ENCODE data around the gene PTPA.

The PTPA gene

GRCh38 chr9:129176701-129177442 lies 65.7 kb downstream of the PTPA start:
- Histone ChIP-seq H3K36me3 (ENCODE audit: control insufficient read depth in 2 of 2, insufficient read depth in 1 of 2, low read length in 2 of 2) (no peaks in the 10 kb centered on the region), H3K27ac (ENCODE audit: extremely low read depth, low read depth, low read length) (no peak overlapping the region; the same call in 1 of the 2 replicates), H3K4me3 (ENCODE audit: low read depth, low read length) (peak overlapping the region; percentile 64), H3K4me1 (ENCODE audit: control insufficient read depth, insufficient read depth, low read length) (peaks cover 7% of the 10 kb centered on the region), H3K9me3 (ENCODE audit: control insufficient read depth, insufficient read depth, low read depth, low read length) (no peaks in the 10 kb centered on the region)
- POLR2A ChIA-PET: interaction anchor here (0.5 to 4.0 kb wide), 16 partner anchors 9 to 444 kb away, joined by 3 to 42 read pairs (median 7); partner anchors contain the start of gene C9orf50
- CTCF ChIA-PET: interaction anchor here (0.7 to 6.7 kb wide), 5 partner anchors 37 to 561 kb away, joined by 3 to 54 read pairs (median 7); no protein-coding TSS in a partner anchor
- TF ChIP-seq ZIC2 (tag by site-specific recombination; IDR thresholded peaks at IDR 0.05) (peak; percentile 63), ZNF670 (tag by site-specific recombination; IDR thresholded peaks at IDR 0.05; ENCODE audit: low read depth) (no peak), ZNF157 (tag by site-specific recombination; IDR thresholded peaks at IDR 0.05) (no peak), GLIS1 (tag by site-specific recombination; IDR thresholded peaks at IDR 0.05) (peak; percentile 56), ZBTB11 (tag by site-specific recombination; conservative IDR thresholded peaks at IDR 0.05; ENCODE audit: low read depth) (0 out of 2 replicates have a peak, but pooled peaks have one; percentile 9), ZBTB8A (tag by site-specific recombination; IDR thresholded peaks at IDR 0.05) (peak; percentile 83), MYNN (tag by site-specific recombination; IDR thresholded peaks at IDR 0.05; ENCODE audit: borderline replicate concordance) (no peak), ZFP37 (tag by site-specific recombination; IDR thresholded peaks at IDR 0.05) (0 out of 2 replicates have a peak, but pooled peaks have one; percentile 28), ZFHX2 (tag by site-specific recombination; conservative IDR thresholded peaks at IDR 0.05) (peak; percentile 80), GLIS2 (tag by site-specific recombination; IDR thresholded peaks at IDR 0.05) (peak; percentile 81), ZBTB20 (tag by site-specific recombination; IDR thresholded peaks at IDR 0.05) (peak; percentile 88), KLF7 (tag by site-specific recombination; IDR thresholded peaks at IDR 0.05; ENCODE audit: borderline replicate concordance) (no peak), INSM2 (tag by site-specific recombination; IDR thresholded peaks at IDR 0.05) (0 out of 2 replicates have a peak, but pooled peaks have one; percentile 14), ZNF24 (tag by site-specific recombination; IDR thresholded peaks at IDR 0.05) (no peak), ZEB2 (tag by site-specific recombination; IDR thresholded peaks at IDR 0.05) (peak; percentile 81), YY1 (tag by site-specific recombination; IDR thresholded peaks at IDR 0.05) (0 out of 2 replicates have a peak, but pooled peaks have one; percentile 19)
- TF ChIP-seq, protein P1, sequence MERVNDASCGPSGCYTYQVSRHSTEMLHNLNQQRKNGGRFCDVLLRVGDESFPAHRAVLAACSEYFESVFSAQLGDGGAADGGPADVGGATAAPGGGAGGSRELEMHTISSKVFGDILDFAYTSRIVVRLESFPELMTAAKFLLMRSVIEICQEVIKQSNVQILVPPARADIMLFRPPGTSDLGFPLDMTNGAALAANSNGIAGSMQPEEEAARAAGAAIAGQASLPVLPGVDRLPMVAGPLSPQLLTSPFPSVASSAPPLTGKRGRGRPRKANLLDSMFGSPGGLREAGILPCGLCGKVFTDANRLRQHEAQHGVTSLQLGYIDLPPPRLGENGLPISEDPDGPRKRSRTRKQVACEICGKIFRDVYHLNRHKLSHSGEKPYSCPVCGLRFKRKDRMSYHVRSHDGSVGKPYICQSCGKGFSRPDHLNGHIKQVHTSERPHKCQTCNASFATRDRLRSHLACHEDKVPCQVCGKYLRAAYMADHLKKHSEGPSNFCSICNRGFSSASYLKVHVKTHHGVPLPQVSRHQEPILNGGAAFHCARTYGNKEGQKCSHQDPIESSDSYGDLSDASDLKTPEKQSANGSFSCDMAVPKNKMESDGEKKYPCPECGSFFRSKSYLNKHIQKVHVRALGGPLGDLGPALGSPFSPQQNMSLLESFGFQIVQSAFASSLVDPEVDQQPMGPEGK (tag by site-specific recombination; IDR thresholded peaks at IDR 0.05): peak; percentile 95
- TF ChIP-seq, protein P2, sequence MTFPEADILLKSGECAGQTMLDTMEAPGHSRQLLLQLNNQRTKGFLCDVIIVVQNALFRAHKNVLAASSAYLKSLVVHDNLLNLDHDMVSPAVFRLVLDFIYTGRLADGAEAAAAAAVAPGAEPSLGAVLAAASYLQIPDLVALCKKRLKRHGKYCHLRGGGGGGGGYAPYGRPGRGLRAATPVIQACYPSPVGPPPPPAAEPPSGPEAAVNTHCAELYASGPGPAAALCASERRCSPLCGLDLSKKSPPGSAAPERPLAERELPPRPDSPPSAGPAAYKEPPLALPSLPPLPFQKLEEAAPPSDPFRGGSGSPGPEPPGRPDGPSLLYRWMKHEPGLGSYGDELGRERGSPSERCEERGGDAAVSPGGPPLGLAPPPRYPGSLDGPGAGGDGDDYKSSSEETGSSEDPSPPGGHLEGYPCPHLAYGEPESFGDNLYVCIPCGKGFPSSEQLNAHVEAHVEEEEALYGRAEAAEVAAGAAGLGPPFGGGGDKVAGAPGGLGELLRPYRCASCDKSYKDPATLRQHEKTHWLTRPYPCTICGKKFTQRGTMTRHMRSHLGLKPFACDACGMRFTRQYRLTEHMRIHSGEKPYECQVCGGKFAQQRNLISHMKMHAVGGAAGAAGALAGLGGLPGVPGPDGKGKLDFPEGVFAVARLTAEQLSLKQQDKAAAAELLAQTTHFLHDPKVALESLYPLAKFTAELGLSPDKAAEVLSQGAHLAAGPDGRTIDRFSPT (tag by site-specific recombination; IDR thresholded peaks at IDR 0.05): peak; percentile 58
- TF ChIP-seq, protein P3, sequence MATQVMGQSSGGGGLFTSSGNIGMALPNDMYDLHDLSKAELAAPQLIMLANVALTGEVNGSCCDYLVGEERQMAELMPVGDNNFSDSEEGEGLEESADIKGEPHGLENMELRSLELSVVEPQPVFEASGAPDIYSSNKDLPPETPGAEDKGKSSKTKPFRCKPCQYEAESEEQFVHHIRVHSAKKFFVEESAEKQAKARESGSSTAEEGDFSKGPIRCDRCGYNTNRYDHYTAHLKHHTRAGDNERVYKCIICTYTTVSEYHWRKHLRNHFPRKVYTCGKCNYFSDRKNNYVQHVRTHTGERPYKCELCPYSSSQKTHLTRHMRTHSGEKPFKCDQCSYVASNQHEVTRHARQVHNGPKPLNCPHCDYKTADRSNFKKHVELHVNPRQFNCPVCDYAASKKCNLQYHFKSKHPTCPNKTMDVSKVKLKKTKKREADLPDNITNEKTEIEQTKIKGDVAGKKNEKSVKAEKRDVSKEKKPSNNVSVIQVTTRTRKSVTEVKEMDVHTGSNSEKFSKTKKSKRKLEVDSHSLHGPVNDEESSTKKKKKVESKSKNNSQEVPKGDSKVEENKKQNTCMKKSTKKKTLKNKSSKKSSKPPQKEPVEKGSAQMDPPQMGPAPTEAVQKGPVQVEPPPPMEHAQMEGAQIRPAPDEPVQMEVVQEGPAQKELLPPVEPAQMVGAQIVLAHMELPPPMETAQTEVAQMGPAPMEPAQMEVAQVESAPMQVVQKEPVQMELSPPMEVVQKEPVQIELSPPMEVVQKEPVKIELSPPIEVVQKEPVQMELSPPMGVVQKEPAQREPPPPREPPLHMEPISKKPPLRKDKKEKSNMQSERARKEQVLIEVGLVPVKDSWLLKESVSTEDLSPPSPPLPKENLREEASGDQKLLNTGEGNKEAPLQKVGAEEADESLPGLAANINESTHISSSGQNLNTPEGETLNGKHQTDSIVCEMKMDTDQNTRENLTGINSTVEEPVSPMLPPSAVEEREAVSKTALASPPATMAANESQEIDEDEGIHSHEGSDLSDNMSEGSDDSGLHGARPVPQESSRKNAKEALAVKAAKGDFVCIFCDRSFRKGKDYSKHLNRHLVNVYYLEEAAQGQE (tag by site-specific recombination; IDR thresholded peaks at IDR 0.05): 0 out of 2 replicates have a peak, but pooled peaks have one; percentile 34
- TF ChIP-seq, protein P4, sequence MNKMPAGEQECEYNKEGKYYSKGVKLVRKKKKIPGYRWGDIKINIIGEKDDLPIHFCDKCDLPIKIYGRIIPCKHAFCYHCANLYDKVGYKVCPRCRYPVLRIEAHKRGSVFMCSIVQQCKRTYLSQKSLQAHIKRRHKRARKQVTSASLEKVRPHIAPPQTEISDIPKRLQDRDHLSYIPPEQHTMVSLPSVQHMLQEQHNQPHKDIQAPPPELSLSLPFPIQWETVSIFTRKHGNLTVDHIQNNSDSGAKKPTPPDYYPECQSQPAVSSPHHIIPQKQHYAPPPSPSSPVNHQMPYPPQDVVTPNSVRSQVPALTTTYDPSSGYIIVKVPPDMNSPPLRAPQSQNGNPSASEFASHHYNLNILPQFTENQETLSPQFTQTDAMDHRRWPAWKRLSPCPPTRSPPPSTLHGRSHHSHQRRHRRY (tag by site-specific recombination; IDR thresholded peaks at IDR 0.05): peak; percentile 72; the same call in 1 of the 2 replicates

Measured in HEK293 (cell line).